ENCODE data around the gene LRRIQ4. TPM values are rescaled to one million over a fixed set of nuclear protein-coding genes. Genes with fewer than 3 reads are reported as not detected.

The LRRIQ4 gene
- total RNA-seq, 4 donors from 2014 or later, result 0.23 TPM; not detected in 3

DNA sequence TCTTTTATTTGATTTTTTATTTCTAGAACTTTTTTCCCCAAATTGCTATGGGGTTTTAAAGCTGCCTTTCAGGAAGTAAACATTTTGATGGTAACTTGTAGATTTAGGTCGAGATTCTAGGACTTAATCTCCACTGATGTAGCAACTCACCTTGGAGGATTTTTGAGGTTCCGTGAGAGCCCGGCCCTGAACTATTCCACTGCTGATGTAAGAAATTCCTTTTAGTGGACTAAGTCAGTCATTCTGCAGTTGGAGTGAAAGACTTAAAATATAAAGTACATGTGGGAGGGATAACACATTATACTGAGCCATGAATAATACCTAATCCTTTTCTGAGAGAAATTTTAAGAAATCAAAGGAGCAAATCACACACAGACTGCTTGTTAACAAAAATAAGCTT is 12.6 kb downstream of the LRRIQ4 start:
- no peaks in the 10 kb centered on the region for H3K4me1 ChIP-seq
- no peak for DNase-seq (ENCODE audit: extremely low spot score)
- no peak overlapping the region for H3K4me3 ChIP-seq
- no peak for TF ChIP-seq POLR2A (IDR thresholded peaks at IDR 0.05; ENCODE audit: low read depth)
- TF ChIP-seq, protein P1, sequence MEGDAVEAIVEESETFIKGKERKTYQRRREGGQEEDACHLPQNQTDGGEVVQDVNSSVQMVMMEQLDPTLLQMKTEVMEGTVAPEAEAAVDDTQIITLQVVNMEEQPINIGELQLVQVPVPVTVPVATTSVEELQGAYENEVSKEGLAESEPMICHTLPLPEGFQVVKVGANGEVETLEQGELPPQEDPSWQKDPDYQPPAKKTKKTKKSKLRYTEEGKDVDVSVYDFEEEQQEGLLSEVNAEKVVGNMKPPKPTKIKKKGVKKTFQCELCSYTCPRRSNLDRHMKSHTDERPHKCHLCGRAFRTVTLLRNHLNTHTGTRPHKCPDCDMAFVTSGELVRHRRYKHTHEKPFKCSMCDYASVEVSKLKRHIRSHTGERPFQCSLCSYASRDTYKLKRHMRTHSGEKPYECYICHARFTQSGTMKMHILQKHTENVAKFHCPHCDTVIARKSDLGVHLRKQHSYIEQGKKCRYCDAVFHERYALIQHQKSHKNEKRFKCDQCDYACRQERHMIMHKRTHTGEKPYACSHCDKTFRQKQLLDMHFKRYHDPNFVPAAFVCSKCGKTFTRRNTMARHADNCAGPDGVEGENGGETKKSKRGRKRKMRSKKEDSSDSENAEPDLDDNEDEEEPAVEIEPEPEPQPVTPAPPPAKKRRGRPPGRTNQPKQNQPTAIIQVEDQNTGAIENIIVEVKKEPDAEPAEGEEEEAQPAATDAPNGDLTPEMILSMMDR (IDR thresholded peaks at IDR 0.05), result no peak
- intact Hi-C loops (cut with DNase I), result no loop called here
- no peaks in the 10 kb centered on the region for H3K36me3 ChIP-seq
- no peaks in the 10 kb centered on the region for H3K9me3 ChIP-seq
- 83% methylated on average over 3 of the region's 3 CpGs for WGBS
- H3K27me3 ChIP-seq, result peaks cover 0 to 8% (median 0%) of the 10 kb centered on the region in 4 donors
- H3K27ac ChIP-seq (replicated peaks in 1 of 4), result no peak overlapping the region

DNA sequence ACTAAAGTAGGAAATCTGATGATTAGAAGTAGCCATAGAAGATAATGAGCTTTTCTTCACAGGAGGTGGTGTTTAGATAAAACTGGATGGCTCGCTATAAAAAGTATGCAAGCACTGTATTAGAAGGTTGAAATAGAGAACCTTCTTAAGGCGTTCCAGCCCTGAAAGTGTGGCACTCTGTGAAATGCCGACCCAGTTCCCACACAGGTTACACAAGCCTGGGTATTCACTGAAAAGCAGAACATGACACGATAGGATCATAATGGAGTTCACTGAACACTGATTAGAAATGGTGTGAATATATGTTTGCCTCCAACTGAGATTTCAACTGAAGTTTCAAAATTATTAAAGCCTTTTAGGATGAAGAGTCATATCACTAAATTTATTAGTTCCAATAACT is 15.0 kb downstream of the LRRIQ4 start:
- TF ChIP-seq EP300 (IDR thresholded peaks at IDR 0.05) (no peak), POLR2AphosphoS5 (IDR thresholded peaks at IDR 0.05) (no peak), POLR2A (IDR thresholded peaks at IDR 0.05; ENCODE audit: low read depth) (no peak)
- TF ChIP-seq, protein P1 (IDR thresholded peaks at IDR 0.05), result no peak
- H3K27me3 ChIP-seq, result no peaks in the 10 kb centered on the region
- no peak overlapping the region for H3K27ac ChIP-seq (replicated peaks in 1 of 4)

DNA sequence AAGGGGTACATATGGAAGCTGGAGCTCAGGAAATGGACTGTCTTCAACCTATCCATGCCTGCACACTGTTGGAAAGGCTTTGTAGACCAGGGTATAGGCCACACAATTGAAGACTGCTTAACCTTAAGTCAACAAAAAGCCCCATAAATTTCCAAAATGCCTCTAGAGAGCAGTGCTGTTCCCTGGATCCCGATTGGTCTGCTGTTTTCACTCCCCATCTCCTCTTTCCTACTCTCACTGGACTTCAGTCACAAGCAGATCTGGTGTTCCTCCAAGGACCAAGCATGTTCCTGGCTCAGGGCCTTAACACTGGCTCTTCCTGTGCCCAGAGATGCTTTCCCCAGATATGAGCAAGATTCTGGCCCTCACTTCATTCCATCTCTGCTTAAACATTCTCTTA is 22.9 kb downstream of the LRRIQ4 start:
- no peak for DNase-seq (ENCODE audit: extremely low spot score)
- H3K9me3 ChIP-seq, result no peaks in the 10 kb centered on the region
- no peak overlapping the region for H3K27ac ChIP-seq (replicated peaks in 1 of 4)
- 80% methylated on average over 1 of the region's 1 CpG for WGBS
- no peak overlapping the region for H3K4me3 ChIP-seq
- H3K27me3 ChIP-seq, result no peaks in the 10 kb centered on the region
- no peaks in the 10 kb centered on the region for H3K4me1 ChIP-seq
- no peaks in the 10 kb centered on the region for H3K36me3 ChIP-seq
- no peak for TF ChIP-seq POLR2AphosphoS5 (IDR thresholded peaks at IDR 0.05)
- TF ChIP-seq POLR2A (IDR thresholded peaks at IDR 0.05; ENCODE audit: low read depth), result no peak
- no peak for TF ChIP-seq EP300 (IDR thresholded peaks at IDR 0.05)
- TF ChIP-seq, protein P1 (IDR thresholded peaks at IDR 0.05), result no peak
- intact Hi-C loops (cut with DNase I), result no loop called here

More for the DNA sequence above, 15.0 kb downstream of the LRRIQ4 start:
- Histone ChIP-seq H3K36me3 (no peaks in the 10 kb centered on the region), H3K9me3 (no peaks in the 10 kb centered on the region), H3K4me3 (no peak overlapping the region), H3K4me1 (no peaks in the 10 kb centered on the region)
- intact Hi-C loops (cut with DNase I), result no loop called here
- no peak for DNase-seq (ENCODE audit: extremely low spot score)
- 73% methylated on average over 4 of the region's 4 CpGs for WGBS

DNA sequence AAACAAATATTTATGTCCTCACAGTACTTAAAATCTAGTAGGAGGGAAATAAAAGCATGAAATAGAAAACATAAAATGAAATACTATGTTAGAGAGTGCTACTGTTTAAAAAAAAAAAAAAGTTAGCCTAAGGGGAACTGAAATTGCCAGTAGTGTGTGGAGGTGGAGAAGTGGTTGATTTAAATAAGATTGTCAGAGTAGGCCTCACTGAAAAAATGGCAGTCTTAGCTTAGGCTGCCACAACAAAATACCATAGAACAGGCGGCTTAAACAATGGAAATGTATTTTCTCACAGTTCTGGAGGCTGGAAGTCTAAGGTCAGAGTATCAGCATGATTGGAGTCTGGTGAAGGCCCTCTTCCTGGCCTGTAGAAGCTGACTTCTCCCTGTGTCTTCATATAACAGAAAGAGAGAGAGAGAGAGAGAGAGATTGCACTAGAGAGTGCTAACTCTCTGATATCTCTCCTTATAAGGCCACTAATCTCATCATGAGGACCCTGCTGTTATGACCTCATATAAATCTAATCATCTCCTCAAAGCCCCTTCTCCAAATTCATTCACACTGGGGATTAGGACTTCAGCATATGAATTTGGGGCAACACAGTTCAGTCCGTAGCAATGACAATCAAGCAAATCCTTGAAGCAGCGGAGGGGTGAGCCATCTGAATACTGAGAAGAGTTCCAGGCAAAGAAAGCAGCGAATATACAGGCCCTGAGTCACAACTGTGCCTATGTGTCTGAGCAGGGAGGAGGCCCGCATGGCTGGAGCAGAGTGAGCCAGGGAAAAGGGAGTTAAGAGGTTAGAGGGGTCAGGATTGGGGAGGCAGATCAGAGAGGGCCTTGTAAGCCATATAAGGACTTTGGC is 23.6 kb downstream of the LRRIQ4 start:
- Histone ChIP-seq H3K27ac (replicated peaks in 1 of 4) (no peak overlapping the region), H3K4me3 (no peak overlapping the region), H3K9me3 (no peaks in the 10 kb centered on the region), H3K36me3 (no peaks in the 10 kb centered on the region), H3K4me1 (no peaks in the 10 kb centered on the region), H3K27me3 (no peaks in the 10 kb centered on the region)
- TF ChIP-seq POLR2A (IDR thresholded peaks at IDR 0.05; ENCODE audit: low read depth) (no peak), POLR2AphosphoS5 (IDR thresholded peaks at IDR 0.05) (no peak)
- TF ChIP-seq, protein P1 (IDR thresholded peaks at IDR 0.05), result no peak
- no peak for DNase-seq (ENCODE audit: extremely low spot score)
- 73% methylated on average over 5 of the region's 5 CpGs for WGBS
- intact Hi-C loops (cut with DNase I), result no loop called here

DNA sequence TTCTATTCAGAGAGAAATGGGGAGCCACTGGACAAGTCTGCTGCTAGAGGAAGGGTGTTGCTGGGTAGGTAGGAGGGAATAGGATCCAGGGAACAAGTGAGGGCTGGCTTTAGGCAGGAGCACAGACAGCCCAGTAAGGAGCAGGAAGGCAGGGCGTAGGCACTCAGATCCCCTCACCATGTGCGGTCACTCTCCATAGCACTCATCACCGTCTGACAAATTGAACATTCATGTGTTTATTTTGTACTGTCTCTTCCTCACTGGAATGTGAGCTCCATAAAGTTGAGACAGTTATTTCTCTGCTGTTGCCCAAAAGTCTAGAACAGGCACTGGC is 24.2 kb downstream of the LRRIQ4 start:
- H3K27me3 ChIP-seq, result no peaks in the 10 kb centered on the region
- no peaks in the 10 kb centered on the region for H3K9me3 ChIP-seq
- no peak for DNase-seq (ENCODE audit: extremely low spot score)
- no peaks in the 10 kb centered on the region for H3K4me1 ChIP-seq
- WGBS, result 94% methylated on average over 3 of the region's 3 CpGs
- no peak overlapping the region for H3K4me3 ChIP-seq
- no peak overlapping the region for H3K27ac ChIP-seq (replicated peaks in 1 of 4)
- no peak for TF ChIP-seq POLR2AphosphoS5 (IDR thresholded peaks at IDR 0.05)
- TF ChIP-seq EP300 (IDR thresholded peaks at IDR 0.05), result no peak
- no peak for TF ChIP-seq POLR2A (IDR thresholded peaks at IDR 0.05; ENCODE audit: low read depth)
- TF ChIP-seq, protein P1 (IDR thresholded peaks at IDR 0.05), result no peak
- no peaks in the 10 kb centered on the region for H3K36me3 ChIP-seq
- intact Hi-C loops (cut with DNase I), result no loop called here
